Measurements from ENCODE around the gene MYL5. TPM values are rescaled to one million over a fixed set of nuclear protein-coding genes. Genes with fewer than 3 reads are reported as not detected.
"Not testable (repeated sequence)": the region's sequence is repeated elsewhere in the genome, so short reads cannot be mapped to it uniquely, and the experiment has no call there.

The MYL5 gene
- total RNA-seq, 4 donors from 2014 or later, result 4.6 to 9.9 TPM; not detected in 2

- no peak overlapping the region for H3K4me3 ChIP-seq
- no peak overlapping the region for H3K27ac ChIP-seq
- no peak for DNase-seq
- no peaks in the 10 kb centered on the region for H3K36me3 ChIP-seq
- TF ChIP-seq CTCF (IDR thresholded peaks at IDR 0.05) (no peak), POLR2A (IDR thresholded peaks at IDR 0.05) (no peak)
- H3K27me3 ChIP-seq, result no peaks in the 10 kb centered on the region
- H3K4me1 ChIP-seq, result peaks cover 0 to 10% of the 10 kb centered on the region in 2 donors
- intact Hi-C loops (cut with DNase I; ENCODE audit: low total_unique reads), result no loop called here
- H3K9me3 ChIP-seq, result no peaks in the 10 kb centered on the region
These were observed 29.2 kb downstream of the MYL5 start for GRCh38 chr4:703336-704197.

- TF ChIP-seq POLR2A (IDR thresholded peaks at IDR 0.05) (no peak), CTCF (IDR thresholded peaks at IDR 0.05) (no peak)
- intact Hi-C loops (cut with DNase I; ENCODE audit: low total_unique reads), result no loop called here
- Histone ChIP-seq H3K36me3 (no peaks in the 10 kb centered on the region), H3K9me3 (no peaks in the 10 kb centered on the region), H3K4me3 (no peak overlapping the region), H3K27ac (no peak overlapping the region), H3K4me1 (peaks cover 0 to 15% of the 10 kb centered on the region in 2 donors), H3K27me3 (no peaks in the 10 kb centered on the region)
- DNase-seq, result no peak
These were observed 30.0 kb downstream of the MYL5 start for GRCh38 chr4:704198-704891.

DNA sequence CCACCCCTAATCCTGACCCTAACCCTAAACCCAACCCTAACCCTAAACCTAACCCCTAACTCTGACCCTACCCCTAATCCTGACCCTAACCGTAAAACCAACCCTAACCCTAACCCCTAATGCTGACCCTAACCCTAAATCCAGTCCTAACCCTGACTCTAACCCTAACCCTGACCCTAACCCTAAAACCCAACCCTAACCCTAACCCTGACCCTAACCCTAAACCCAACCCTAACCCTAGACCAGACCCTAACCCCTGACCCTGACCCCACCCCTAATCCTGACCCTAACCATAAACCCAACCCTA lies 30.6 kb downstream of the MYL5 start:
- no peak for TF ChIP-seq POLR2A (IDR thresholded peaks at IDR 0.05)
- no peak for TF ChIP-seq CTCF (IDR thresholded peaks at IDR 0.05)
- intact Hi-C loops (cut with DNase I; ENCODE audit: low total_unique reads), result no loop called here
- Histone ChIP-seq H3K36me3 (no peaks in the 10 kb centered on the region), H3K9me3 (no peaks in the 10 kb centered on the region), H3K27ac (peak overlapping the region; percentile 54 to 70), H3K27me3 (no peaks in the 10 kb centered on the region), H3K4me1 (peaks cover 0 to 15% of the 10 kb centered on the region in 2 donors), H3K4me3 (peak overlapping the region; percentile 39 to 81)
- no peak for DNase-seq

DNA sequence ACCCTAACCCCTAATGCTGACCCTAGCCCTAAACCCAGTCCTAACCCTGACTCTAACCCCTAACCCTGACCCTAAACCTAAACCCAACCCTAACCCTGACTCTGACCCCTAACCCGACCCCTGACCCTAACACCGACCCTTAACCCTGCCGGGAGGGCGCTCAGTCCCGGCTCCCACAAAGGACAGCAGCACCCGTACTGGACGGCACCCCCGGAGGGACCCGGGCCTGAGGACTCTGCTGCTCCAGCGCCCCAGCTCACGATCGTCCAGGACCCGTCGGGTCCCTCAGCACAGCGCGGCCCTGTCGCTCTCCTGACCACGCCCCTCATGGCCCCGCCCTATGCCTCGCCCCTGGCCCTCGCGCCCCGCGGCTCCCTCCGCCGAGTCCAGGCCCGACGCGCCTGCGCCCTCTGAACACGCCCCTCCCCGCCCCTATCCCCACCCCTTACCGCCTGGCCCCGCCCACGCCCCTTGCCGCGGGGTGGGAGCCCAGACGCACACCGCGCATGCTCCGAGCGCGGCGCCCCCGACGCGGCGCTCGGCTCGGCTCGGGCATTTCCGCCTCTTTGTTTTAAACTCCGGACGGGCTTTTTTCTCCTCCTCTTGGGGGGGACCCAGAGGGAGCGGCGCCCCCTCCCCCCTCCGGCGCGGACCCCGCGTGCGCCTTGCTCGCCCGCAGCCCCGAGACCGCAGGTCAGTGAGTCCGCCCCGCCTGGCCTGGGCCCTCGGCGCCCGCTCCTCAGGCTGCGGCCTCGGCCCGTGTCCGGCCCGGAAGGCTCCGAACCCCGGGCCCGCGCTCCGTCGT lies 31.1 kb downstream of the MYL5 start, which contains the start of gene PCGF3:
Gene PCGF3 (plus strand): TSS at position 555 of the 805 bp plus-strand sequence. CDS start 27,849 bp downstream, outside the sequence.
- intact Hi-C loops (cut with DNase I; ENCODE audit: low total_unique reads), result no loop called here

GRCh38 chr4:706083-706633 lies 31.8 kb downstream of the MYL5 start:
- H3K27me3 ChIP-seq; intact Hi-C loops (cut with DNase I; ENCODE audit: low total_unique reads); H3K9me3 ChIP-seq; H3K36me3 ChIP-seq; DNase-seq: not testable (repeated sequence)
- H3K4me1 ChIP-seq, result peaks cover 0 to 15% of the 10 kb centered on the region in 2 donors
- H3K27ac ChIP-seq, result peak overlapping the region; percentile 76 to 86
- peak overlapping the region; percentile 73 to 81 for H3K4me3 ChIP-seq

More for the DNA sequence above, 31.1 kb downstream of the MYL5 start, which contains the start of gene PCGF3:
- DNase-seq, result peak; percentile 96 to 97
- Histone ChIP-seq H3K9me3 (no peaks in the 10 kb centered on the region), H3K27me3 (no peaks in the 10 kb centered on the region), H3K36me3 (no peaks in the 10 kb centered on the region), H3K4me1 (peaks cover 0 to 15% of the 10 kb centered on the region in 2 donors), H3K4me3 (peak within 1 kb of the TSS; percentile 73 to 81), H3K27ac (peak within 1 kb of the TSS; percentile 76 to 86)
- no peak for TF ChIP-seq CTCF (IDR thresholded peaks at IDR 0.05)
- peak; percentile 46 to 73 for TF ChIP-seq POLR2A (IDR thresholded peaks at IDR 0.05)
